ENCODE data around the gene IL12RB2.

- TF ChIP-seq MXI1 (IDR thresholded peaks at IDR 0.05; ENCODE audit: low read depth, low read length): no peak
- no peak for TF ChIP-seq CTCF (IDR thresholded peaks at IDR 0.05)
- TF ChIP-seq MAX (IDR thresholded peaks at IDR 0.05; ENCODE audit: low read depth): no peak
- no peak for TF ChIP-seq REST (IDR thresholded peaks at IDR 0.05; ENCODE audit: low read depth, low read length)
- TF ChIP-seq ZBTB33 (IDR thresholded peaks at IDR 0.05; ENCODE audit: borderline replicate concordance, low read depth): no peak
- TF ChIP-seq POLR2AphosphoS5 (IDR thresholded peaks at IDR 0.05; ENCODE audit: low read depth, low read length): no peak
- TF ChIP-seq SIN3A (IDR thresholded peaks at IDR 0.05; ENCODE audit: borderline replicate concordance, low read depth, low read length): no peak
- TF ChIP-seq CHD2 (IDR thresholded peaks at IDR 0.05; ENCODE audit: low read length, partially characterized antibody): no peak
- TF ChIP-seq ELF1 (IDR thresholded peaks at IDR 0.05): no peak
- no peak for TF ChIP-seq RAD21 (IDR thresholded peaks at IDR 0.05; ENCODE audit: low read length)
Measured at GRCh38 chr1:67322442-67322841, 14.8 kb downstream of the IL12RB2 start.

All from SK-N-SH (cell line).